Brain microvascular endothelial cell (primary cell): ENCODE data around the gene RIT2.

Experiments used
- DNase-seq: peaks from one replicate; pipeline ENCODE4 v3.0.0-alpha.2; 2020
- H3K27ac ChIP-seq: fragments of 250-450 bp; sonication (Bioruptor Pico); 2 replicates; pipeline ENCODE4 v1.5.1; 2020; ENCODE audit warnings: mild to moderate bottlenecking, moderate library complexity
- H3K27me3 ChIP-seq: fragments of 250-450 bp; sonication (Bioruptor Pico); replicated peaks from 2 replicates; pipeline ENCODE4 v1.5.1; 2020; ENCODE audit warnings: mild to moderate bottlenecking
- H3K36me3 ChIP-seq: fragments of 250-450 bp; sonication (Bioruptor Pico); replicated peaks from 2 replicates; pipeline ENCODE4 v1.5.1; 2020; ENCODE audit warnings: mild to moderate bottlenecking
- H3K4me3 ChIP-seq: 2 replicates; pipeline ENCODE4 v1.5.1; 2011; ENCODE audit warnings: low read depth, mild to moderate bottlenecking, control low read depth, low read length, moderate library complexity
- in situ Hi-C: cut with HindIII; loops from 2 replicates; pipeline ENCODE4 v1.10.0; 2017; ENCODE audit warnings: low sequenced_read_pairs, low pct_ligation_motif_present
- TF ChIP-seq, protein P1 (sequence below): IDR thresholded peaks from 2 replicates; pipeline ENCODE4 v1.5.1; 2011; ENCODE audit warnings: low read depth, mild to moderate bottlenecking, moderate library complexity, low read length, control low read depth, inconsistent platforms; ENCODE audit errors: missing control alignments

The RIT2 gene

DNA sequence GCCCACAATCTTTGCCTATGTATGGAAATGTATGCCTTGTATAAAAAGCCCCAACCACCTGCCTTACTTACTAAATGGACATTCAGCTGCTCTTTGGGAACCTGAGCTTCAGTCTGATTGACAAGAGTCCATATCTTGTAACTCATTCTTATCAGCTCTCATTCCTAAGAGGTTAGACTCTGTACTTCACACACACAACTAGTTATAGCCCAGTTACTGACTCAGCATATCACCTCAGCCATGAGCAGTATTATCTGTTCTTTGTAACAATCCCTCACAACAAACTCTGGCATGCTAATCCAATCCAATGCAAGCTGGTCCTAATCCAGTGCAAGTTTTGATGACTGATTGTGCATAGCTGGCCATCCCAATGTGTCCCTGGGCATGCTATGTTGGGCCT is 250.6 kb downstream of the RIT2 start:
- Histone ChIP-seq H3K36me3 (no peaks in the 10 kb centered on the region), H3K27me3 (no peaks in the 10 kb centered on the region), H3K4me3 (no peak overlapping the region), H3K27ac (no peak overlapping the region)
- TF ChIP-seq, protein P1, sequence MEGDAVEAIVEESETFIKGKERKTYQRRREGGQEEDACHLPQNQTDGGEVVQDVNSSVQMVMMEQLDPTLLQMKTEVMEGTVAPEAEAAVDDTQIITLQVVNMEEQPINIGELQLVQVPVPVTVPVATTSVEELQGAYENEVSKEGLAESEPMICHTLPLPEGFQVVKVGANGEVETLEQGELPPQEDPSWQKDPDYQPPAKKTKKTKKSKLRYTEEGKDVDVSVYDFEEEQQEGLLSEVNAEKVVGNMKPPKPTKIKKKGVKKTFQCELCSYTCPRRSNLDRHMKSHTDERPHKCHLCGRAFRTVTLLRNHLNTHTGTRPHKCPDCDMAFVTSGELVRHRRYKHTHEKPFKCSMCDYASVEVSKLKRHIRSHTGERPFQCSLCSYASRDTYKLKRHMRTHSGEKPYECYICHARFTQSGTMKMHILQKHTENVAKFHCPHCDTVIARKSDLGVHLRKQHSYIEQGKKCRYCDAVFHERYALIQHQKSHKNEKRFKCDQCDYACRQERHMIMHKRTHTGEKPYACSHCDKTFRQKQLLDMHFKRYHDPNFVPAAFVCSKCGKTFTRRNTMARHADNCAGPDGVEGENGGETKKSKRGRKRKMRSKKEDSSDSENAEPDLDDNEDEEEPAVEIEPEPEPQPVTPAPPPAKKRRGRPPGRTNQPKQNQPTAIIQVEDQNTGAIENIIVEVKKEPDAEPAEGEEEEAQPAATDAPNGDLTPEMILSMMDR, result no peak
- no peak for DNase-seq
- in situ Hi-C loops, result no loop called here

DNA sequence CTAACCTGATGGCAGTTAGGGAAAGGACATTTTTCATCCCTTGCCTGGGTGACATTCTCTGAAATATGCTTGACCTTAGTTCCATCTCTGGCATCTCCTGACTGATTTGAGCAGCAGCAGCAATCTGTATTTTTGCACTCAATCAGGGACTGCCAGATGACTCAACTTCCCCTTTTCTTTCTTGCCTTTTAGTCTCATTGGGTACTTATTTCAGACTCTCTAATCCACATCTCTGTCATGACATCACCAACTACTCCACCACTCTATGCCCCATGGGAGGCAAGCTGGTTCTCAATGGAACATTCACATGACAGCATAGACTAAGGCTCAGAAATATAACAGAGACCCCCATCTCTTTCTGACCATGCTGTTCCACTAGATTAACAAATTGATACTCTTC is 254.2 kb downstream of the RIT2 start:
- no peak overlapping the region for H3K4me3 ChIP-seq
- in situ Hi-C loops, result no loop called here
- no peak overlapping the region for H3K27ac ChIP-seq
- TF ChIP-seq, protein P1, result no peak
- no peaks in the 10 kb centered on the region for H3K27me3 ChIP-seq
- no peak for DNase-seq
- H3K36me3 ChIP-seq, result no peaks in the 10 kb centered on the region

DNA sequence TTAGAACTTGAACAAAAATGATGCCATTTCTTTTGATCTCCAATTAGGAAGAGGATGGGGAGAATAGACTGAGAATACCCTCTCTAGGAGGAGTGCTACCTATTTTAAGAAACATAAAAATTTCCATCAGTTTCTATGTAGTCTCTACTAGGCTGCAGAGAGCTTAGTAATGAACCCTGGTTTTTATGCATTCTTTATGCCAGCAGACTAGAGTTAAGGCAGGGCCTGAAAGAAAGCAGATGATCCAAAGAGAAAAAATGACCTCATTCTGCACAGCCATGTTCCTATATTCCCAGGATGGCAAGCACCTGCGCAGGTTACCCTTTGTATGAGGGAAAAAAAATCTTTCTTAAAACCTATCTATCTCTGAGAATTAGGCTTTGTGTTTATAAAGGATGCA is 254.9 kb downstream of the RIT2 start:
- TF ChIP-seq, protein P1, result no peak
- in situ Hi-C loops, result no loop called here
- H3K36me3 ChIP-seq, result no peaks in the 10 kb centered on the region

DNA sequence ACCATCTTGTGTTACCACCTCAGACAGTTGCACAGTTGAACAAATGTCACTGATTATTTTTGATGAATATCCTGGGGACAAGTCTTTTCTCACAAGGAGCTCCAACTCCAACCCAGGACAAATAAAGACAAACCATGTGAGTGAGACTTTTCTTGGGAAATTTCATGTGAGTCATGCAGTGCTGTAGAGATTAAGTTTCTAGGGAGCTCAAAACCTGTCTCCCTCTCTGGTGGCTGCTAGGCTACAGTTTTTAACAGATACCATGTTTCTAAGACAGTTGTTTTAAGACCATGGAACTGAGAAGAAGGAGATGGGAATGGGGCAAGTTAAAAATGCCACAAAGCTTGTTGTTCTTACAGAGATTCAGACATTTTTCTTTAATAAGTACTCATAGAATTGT is 255.5 kb downstream of the RIT2 start:
- Histone ChIP-seq H3K27ac (no peak overlapping the region), H3K27me3 (no peaks in the 10 kb centered on the region), H3K4me3 (no peak overlapping the region), H3K36me3 (no peaks in the 10 kb centered on the region)
- peak; percentile 63 for DNase-seq
- in situ Hi-C loops, result no loop called here
- TF ChIP-seq, protein P1, result no peak

More for the DNA sequence above, 254.9 kb downstream of the RIT2 start:
- Histone ChIP-seq H3K27ac (no peak overlapping the region), H3K27me3 (no peaks in the 10 kb centered on the region), H3K4me3 (no peak overlapping the region)
- DNase-seq, result no peak

DNA sequence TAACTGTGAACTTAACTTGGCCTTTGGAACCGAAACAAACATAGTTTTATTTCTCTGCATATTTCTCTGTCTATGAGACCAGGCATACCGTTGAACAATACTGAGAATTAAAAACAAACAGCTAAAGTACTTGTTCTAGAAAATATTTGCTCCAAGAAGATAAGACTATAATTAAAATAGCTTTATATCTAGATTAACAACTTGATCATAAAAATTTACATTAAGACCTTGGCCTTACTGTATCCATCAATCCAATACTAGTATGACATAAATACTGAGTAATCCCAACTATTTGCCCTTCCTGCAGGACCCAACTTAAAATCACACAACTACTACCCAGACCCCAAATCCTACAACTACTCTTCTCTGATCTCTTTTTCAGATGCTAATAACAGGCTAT is 260.9 kb downstream of the RIT2 start:
- no peaks in the 10 kb centered on the region for H3K27me3 ChIP-seq
- H3K36me3 ChIP-seq, result no peaks in the 10 kb centered on the region
- TF ChIP-seq, protein P1, result no peak
- H3K27ac ChIP-seq, result no peak overlapping the region
- DNase-seq, result no peak
- in situ Hi-C loops, result no loop called here
- H3K4me3 ChIP-seq, result no peak overlapping the region
